HG03520 (cell line): ENCODE results near the gene ETNK1.
"Not testable (repeated sequence)": the region's sequence is repeated elsewhere in the genome, so short reads cannot be mapped to it uniquely, and the experiment has no call there.

ENCODE experiments used
- ATAC-seq: cut with Tn5 transposase; IDR thresholded peaks from one replicate; pipeline ENCODE4 v1.9.1; 2021; ENCODE audit warnings: mild to moderate bottlenecking, moderate library complexity; ENCODE audit not compliant: unreplicated experiment

Gene ETNK1

GRCh38 chr12:22684140-22685118, 59.5 kb downstream of the ETNK1 start:
- ATAC-seq: no peak

DNA sequence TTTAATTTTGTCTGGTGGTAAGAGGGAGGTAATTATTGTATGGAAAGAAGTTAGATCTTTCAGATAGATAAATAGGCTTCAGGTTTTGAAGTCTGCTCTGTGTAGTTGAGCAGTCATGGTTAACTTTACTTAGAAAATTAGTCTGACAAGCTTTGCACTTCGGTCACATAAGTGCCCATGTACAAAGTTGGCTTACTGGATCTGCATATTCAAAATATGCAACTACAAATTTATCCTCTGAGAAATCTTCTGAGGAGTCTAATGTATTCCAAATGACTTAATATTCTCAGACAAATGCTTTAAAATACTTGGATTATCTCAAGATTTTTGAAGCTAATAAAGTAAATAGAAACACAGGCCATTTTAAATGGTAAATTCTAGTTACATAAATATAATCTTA, 61.2 kb downstream of the ETNK1 start:
- no peak for ATAC-seq

GRCh38 chr12:22687361-22688076, 62.5 kb downstream of the ETNK1 start:
- peak; percentile 79 for ATAC-seq

GRCh38 chr12:22689876-22690275, 64.9 kb downstream of the ETNK1 start:
- no peak for ATAC-seq

DNA sequence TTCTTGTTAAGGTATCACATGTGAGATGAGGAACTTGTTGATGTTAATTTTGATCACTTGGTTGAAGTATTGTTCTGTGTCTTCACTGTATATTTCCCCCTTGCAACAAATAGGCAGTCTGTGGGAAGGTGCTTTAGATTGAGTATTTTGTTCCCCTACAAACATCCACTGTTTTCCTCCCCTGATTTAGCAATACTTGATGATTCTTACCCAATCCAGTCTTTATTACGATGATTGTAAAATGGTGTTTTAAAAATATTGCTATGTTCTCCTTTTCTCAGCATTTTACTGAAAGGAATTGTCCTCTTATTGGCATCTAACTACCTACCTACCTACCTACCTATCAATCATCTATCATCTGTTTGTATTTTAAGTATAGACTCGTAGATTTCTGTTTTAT, 66.3 kb downstream of the ETNK1 start:
- no peak for ATAC-seq

- not testable (repeated sequence) for ATAC-seq
These were observed 67.5 kb downstream of the ETNK1 start for GRCh38 chr12:22692467-22692866.

DNA sequence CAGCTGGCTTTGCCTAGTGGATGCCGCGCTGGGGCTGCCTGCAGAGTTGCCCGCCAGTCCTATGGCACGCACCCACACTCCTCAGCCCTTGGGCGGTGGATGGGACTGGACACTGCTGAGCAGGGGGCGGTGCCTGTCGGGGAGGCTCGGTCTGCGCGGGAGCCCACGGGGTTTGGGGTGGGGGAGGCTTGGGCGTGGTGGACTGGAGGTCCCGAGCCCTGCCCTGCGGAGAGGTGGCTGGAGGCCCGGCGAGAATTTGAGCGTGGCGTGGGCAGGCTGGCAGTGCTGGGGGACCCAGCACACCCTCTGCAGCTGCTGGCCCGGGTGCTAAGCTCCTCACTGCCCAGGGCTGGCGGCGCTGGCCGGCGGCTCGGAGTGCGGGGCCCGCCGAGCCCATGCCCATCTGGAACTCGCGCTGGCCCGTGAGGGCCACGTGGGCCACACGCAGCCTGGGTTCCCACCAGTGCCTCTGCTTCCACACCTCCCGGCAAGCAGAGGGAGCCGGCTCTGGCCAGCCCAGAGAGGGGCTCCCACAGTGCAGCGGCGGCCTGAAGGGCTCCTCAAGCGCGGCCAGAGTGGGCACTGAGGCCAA, 68.1 kb downstream of the ETNK1 start:
- no peak for ATAC-seq

GRCh38 chr12:22698576-22698975, 73.6 kb downstream of the ETNK1 start:
- ATAC-seq: no peak

- ATAC-seq: not testable (repeated sequence)
These were observed 74.7 kb downstream of the ETNK1 start for GRCh38 chr12:22699705-22700104.

DNA sequence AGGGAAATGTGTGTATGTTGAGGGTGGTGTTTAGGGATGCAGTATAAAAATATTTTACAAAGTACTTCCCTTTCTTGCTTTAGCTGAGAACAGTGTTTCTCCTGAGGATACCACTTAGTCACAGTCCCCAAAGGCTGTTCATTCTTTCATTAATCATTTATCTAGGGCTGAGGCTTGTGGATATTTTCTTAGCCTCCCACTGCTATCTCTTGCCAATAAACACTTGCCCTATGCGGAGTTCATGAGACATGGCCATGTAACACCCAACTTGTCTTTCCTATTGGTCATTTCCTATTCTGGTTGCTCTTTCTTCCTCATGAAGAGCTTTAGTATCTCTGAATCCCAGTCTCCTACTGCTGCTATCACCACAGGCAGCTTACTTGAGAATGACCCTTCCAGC, 75.1 kb downstream of the ETNK1 start:
- no peak for ATAC-seq

GRCh38 chr12:22701216-22701809, 76.3 kb downstream of the ETNK1 start:
- not testable (repeated sequence) for ATAC-seq

- ATAC-seq: no peak
These were observed 77.7 kb downstream of the ETNK1 start for GRCh38 chr12:22702690-22703089.

GRCh38 chr12:22709292-22709691, 84.3 kb downstream of the ETNK1 start:
- peak; percentile 77 for ATAC-seq

GRCh38 chr12:22712083-22712482, 87.1 kb downstream of the ETNK1 start:
- ATAC-seq: no peak

DNA sequence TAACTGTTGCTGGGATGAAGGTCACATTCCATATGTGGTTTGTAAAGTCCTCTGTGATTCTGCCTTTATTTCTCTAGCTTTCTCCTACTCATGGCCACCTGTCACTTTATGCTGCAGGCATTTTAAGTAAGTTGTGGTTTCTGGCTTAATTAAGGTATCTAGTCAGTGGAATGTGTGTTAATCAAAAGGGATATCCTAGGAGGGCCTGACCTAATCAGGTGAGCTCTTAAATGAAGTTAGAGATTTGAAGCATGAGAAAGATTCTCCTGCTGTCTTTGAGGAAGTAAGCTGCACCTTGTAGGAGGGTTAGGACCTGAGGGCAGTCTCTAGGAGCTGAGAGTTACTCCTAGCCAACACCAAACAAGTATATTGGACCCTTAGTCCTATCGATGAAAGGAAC, 90.3 kb downstream of the ETNK1 start:
- ATAC-seq: no peak

DNA sequence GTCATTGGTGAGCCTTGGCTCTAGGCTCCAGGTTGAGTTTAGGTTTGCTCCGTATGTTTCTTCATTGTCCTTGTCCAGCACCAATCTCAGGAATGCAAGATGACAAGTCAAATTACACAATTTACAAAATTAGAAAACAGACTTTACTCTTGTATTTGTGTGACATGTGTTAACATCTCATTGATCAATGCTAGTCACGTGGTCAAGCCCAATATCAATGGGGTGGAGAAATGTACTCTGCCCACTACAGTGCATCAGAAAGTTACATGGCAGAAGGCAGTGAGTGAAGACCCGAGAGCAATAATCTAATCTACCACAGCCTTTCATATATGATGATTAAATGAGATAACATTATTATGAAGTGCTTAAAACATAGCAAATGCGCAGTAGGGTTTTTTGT, 94.8 kb downstream of the ETNK1 start:
- ATAC-seq: no peak

- ATAC-seq: no peak
These were observed 97.1 kb downstream of the ETNK1 start for GRCh38 chr12:22722081-22722480.

GRCh38 chr12:22722779-22723178, 97.8 kb downstream of the ETNK1 start:
- no peak for ATAC-seq

DNA sequence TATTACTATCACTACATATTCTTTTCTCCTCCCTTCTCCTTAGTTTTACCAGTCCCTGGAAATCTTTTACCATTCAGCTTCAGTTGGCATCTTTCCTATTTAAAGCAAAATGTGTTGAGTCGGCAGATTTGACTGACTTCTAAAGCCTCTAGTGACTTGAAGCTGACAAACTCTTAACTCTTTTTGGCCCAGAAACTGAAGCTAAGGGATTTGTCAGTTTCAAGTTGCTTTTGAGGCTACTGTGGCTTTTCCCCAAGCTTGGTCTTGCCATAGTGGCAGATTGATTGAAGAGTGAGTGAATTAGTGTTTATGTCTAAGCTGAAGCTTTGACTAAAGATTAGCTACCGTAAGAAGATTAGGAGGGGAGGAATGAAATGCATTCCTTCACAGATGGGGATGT, 104.0 kb downstream of the ETNK1 start:
- ATAC-seq: no peak

DNA sequence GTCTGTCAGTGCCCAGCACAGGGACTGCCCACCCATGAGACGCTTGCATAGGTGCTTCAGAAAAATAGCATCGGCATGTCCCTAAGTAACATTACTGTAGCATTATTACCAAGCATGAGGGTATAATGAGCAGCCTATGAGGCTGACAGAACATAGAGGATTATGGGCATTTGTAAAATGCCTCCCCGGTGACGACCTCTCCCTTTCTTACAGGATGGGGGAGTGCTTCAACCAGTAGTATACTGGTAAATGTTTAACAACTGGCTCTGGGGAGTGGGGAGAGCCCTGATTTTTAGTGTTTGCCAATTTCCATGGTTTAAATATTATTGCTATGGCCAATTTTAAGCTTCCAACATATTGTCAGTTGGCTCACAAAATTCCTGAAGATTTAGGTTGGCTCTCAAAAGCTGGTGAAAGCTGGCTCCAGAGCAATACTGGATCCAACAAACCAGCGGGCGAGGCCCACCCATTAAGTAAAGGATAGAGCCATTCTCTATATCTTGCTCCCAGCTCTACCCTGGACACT, 104.5 kb downstream of the ETNK1 start:
- no peak for ATAC-seq

DNA sequence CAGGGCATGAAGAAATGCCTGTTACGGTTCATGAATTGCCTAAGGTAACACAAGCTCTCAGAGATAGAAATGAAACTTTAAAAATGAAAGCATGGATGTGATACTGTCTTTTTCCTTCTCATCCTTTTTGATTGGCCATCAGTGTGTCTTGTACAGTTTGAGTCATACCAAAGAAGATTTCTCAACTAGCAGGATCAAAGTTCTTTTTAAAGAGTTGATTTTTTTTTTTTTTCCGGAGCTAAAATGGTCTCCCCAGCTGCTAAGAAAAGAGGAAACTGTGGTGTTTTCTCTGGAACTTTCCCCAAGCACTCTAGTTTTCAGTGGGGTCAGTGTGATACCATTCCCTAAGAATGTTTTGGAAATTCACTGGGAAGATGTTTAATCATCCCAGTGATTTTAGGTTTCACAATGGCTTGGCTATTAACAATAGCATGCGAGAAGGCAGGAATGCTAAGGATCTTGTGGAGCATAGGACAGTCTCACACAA, 105.0 kb downstream of the ETNK1 start:
- ATAC-seq: no peak
